Nephron progenitor cell (in vitro differentiated cells): Measurements from ENCODE around the gene KCNAB2.

Experiments used
- DNase-seq: peaks from one replicate; pipeline ENCODE4 v3.0.0; 2021
- H3K27ac Mint-ChIP-seq: 2 replicates; pipeline ENCODE4 v1.8.0; 2021; ENCODE audit warnings: mild to moderate bottlenecking, moderate library complexity, mixed read lengths
- H3K27me3 Mint-ChIP-seq: 2 replicates; pipeline ENCODE4 v1.8.0; 2021; ENCODE audit warnings: mild to moderate bottlenecking, low read depth, mixed read lengths; ENCODE audit not compliant: poor library complexity
- H3K36me3 Mint-ChIP-seq: 2 replicates; pipeline ENCODE4 v1.8.0; 2021; ENCODE audit warnings: low read depth, mixed read lengths
- H3K4me1 Mint-ChIP-seq: 2 replicates; pipeline ENCODE4 v1.8.0; 2021; ENCODE audit warnings: mixed read lengths
- H3K4me3 Mint-ChIP-seq: 2 replicates; pipeline ENCODE4 v1.8.0; 2021; ENCODE audit warnings: mild to moderate bottlenecking, moderate library complexity, mixed read lengths
- H3K9me3 Mint-ChIP-seq: 2 replicates; pipeline ENCODE4 v1.8.0; 2021; ENCODE audit warnings: mild to moderate bottlenecking, moderate library complexity, mixed read lengths
- CTCF ChIP-seq: fragments of 200-600 bp; sonication (generic); IDR thresholded peaks from 2 replicates; pipeline ENCODE4 v1.5.0; 2021; ENCODE audit warnings: antibody characterized with exemption

The KCNAB2 gene

GRCh38 chr1:6027591-6027990 is 18.1 kb upstream of the KCNAB2 start:
- H3K27me3 Mint-ChIP-seq, result peaks cover 58% of the 10 kb centered on the region
- no peak for DNase-seq

GRCh38 chr1:6028042-6028850 is 17.4 kb upstream of the KCNAB2 start:
- no peak for TF ChIP-seq CTCF
- H3K4me3 Mint-ChIP-seq, result no peak overlapping the region
- H3K27ac Mint-ChIP-seq, result no peak overlapping the region
- peaks cover 64% of the 10 kb centered on the region for H3K27me3 Mint-ChIP-seq
- DNase-seq, result no peak
- H3K9me3 Mint-ChIP-seq, result no peaks in the 10 kb centered on the region
- H3K4me1 Mint-ChIP-seq, result peaks cover 9% of the 10 kb centered on the region
- H3K36me3 Mint-ChIP-seq, result no peaks in the 10 kb centered on the region

More at GRCh38 chr1:6027591-6027990, 18.1 kb upstream of the KCNAB2 start:
- H3K36me3 Mint-ChIP-seq, result no peaks in the 10 kb centered on the region
- no peak overlapping the region for H3K27ac Mint-ChIP-seq
- H3K4me3 Mint-ChIP-seq, result no peak overlapping the region
- TF ChIP-seq CTCF, result no peak
- H3K9me3 Mint-ChIP-seq, result no peaks in the 10 kb centered on the region
- peaks cover 9% of the 10 kb centered on the region for H3K4me1 Mint-ChIP-seq

- peaks cover 65% of the 10 kb centered on the region for H3K27me3 Mint-ChIP-seq
- no peaks in the 10 kb centered on the region for H3K9me3 Mint-ChIP-seq
- H3K36me3 Mint-ChIP-seq, result no peaks in the 10 kb centered on the region
- H3K4me1 Mint-ChIP-seq, result peaks cover 9% of the 10 kb centered on the region
- H3K27ac Mint-ChIP-seq, result no peak overlapping the region
- no peak for DNase-seq
- TF ChIP-seq CTCF, result no peak
- H3K4me3 Mint-ChIP-seq, result no peak overlapping the region
Observed at GRCh38 chr1:6029351-6029750, 16.3 kb upstream of the KCNAB2 start.

- H3K36me3 Mint-ChIP-seq, result no peaks in the 10 kb centered on the region
- H3K4me1 Mint-ChIP-seq, result peaks cover 15% of the 10 kb centered on the region
- DNase-seq, result no peak
- H3K27me3 Mint-ChIP-seq, result peaks cover 66% of the 10 kb centered on the region
- H3K4me3 Mint-ChIP-seq, result no peak overlapping the region
- no peak for TF ChIP-seq CTCF
- H3K27ac Mint-ChIP-seq, result no peak overlapping the region
- no peaks in the 10 kb centered on the region for H3K9me3 Mint-ChIP-seq
Observed at GRCh38 chr1:6030132-6030531, 15.6 kb upstream of the KCNAB2 start.

GRCh38 chr1:6030547-6031261 is 15.0 kb upstream of the KCNAB2 start:
- Mint-ChIP-seq H3K36me3 (no peaks in the 10 kb centered on the region), H3K4me1 (peaks cover 21% of the 10 kb centered on the region), H3K9me3 (no peaks in the 10 kb centered on the region), H3K4me3 (no peak overlapping the region), H3K27ac (no peak overlapping the region), H3K27me3 (peaks cover 69% of the 10 kb centered on the region)
- no peak for TF ChIP-seq CTCF
- no peak for DNase-seq
